Activated CD4-positive, alpha-beta T cell treated with anti-CD3 and anti-CD28 coated beads, Interleukin-2, amount 50 U/mL, for 24 hours (primary cell): ENCODE measurements around the gene SLC46A3.
"Not testable (repeated sequence)": the region's sequence is repeated elsewhere in the genome, so short reads cannot be mapped to it uniquely, and the experiment has no call there.

Experiments
- DNase-seq, 2 donors: peaks; one replicate each; pipeline ENCODE4 v3.0.0-alpha.2; 2020; ENCODE audit warnings: low read depth in 1 of 2, low spot score in 1 of 2

SLC46A3 gene, protein sequence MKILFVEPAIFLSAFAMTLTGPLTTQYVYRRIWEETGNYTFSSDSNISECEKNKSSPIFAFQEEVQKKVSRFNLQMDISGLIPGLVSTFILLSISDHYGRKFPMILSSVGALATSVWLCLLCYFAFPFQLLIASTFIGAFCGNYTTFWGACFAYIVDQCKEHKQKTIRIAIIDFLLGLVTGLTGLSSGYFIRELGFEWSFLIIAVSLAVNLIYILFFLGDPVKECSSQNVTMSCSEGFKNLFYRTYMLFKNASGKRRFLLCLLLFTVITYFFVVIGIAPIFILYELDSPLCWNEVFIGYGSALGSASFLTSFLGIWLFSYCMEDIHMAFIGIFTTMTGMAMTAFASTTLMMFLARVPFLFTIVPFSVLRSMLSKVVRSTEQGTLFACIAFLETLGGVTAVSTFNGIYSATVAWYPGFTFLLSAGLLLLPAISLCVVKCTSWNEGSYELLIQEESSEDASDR

DNA sequence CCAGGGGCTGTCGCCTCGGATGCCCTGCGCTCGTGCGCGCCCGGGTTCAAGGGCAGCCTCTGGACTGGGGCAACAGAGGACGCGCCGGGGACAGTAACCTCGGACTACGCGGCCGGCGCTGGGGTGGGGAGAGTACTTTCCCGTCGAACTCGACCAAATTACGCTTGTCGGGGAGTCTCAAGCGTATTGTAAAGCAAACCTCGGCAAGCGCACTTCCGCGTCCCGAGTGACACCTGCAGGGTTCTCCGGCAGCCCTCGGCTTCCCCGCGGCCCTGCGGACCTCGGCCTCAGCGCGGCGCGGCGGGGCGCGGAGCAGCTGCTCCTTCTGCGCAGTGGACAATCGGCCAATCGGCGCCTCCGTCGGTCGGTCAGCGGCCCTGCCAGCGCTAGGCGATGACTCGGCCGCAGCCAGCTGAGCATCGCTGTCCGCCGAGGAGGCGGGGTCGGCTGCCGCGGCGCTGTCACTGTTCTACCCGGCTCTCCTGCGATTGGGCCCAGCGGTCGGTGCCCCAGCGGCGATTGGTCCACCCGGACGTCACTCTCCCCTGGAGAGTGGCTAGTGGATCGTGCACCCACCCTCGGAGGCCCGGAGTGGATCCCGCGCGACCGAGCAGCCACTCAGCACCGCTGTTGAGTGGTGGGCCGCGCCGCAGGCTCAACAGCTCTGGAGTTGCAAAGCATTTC, at the start of gene SLC46A3:
Gene SLC46A3, minus strand, starts transcription at position 428 of the 684 bp plus-strand sequence. CDS start 972 bp downstream, outside the sequence.
- peak; percentile 95 for DNase-seq

DNA sequence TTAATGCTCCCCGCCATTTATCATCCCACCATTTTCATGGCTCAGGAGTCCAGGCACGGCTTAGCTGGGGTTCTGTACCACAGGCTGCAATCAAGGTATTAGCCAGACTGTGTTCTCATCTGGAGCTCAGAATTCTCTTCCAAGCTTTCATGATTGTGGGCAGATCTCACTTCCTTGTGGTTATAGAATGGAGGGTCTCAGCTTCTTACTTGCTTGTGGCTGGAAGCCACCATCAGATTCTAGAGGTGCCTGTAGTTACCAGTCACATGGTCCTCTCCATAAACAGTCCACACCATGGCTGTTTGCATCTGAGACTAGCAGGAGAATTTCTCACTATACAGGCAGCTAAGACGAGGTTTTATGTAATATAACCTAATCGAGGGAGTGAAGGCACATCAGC, 45.1 kb upstream of the SLC46A3 start:
- no peak for DNase-seq

DNA sequence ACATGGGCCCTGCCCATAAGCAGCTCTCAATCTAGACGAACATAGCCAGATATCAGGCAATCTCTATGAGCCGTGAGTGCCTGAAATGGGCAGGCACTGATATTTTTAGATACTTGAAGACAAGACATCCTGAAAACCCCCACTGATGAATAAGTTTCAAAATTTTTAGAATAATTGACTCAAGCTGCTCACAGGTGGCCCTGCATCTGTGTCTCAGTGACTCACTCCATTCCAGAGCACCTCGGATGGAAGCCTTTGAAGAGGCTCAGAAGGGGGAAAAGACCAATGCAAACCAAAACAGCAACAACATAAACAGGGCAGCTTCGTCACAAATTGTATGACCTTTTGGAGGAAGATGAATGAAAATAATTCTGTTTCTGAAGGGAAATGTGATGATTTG, 42.8 kb upstream of the SLC46A3 start:
- no peak for DNase-seq

DNA sequence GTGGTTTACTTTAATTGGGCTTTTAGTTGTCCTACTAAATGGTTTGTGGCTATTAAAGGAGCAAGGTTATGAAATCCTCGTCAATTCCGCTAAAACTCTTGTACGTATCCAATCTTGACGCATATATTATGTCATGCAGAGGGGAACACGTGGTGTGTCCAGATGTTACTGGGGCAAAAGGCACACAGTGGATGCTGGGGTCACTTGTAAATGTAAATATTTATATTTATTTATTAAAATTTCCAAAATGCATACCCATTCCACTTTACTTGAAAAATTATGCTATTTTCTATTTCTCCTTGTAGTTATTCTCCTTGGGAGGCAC, 36.7 kb upstream of the SLC46A3 start:
- DNase-seq, result no peak

DNA sequence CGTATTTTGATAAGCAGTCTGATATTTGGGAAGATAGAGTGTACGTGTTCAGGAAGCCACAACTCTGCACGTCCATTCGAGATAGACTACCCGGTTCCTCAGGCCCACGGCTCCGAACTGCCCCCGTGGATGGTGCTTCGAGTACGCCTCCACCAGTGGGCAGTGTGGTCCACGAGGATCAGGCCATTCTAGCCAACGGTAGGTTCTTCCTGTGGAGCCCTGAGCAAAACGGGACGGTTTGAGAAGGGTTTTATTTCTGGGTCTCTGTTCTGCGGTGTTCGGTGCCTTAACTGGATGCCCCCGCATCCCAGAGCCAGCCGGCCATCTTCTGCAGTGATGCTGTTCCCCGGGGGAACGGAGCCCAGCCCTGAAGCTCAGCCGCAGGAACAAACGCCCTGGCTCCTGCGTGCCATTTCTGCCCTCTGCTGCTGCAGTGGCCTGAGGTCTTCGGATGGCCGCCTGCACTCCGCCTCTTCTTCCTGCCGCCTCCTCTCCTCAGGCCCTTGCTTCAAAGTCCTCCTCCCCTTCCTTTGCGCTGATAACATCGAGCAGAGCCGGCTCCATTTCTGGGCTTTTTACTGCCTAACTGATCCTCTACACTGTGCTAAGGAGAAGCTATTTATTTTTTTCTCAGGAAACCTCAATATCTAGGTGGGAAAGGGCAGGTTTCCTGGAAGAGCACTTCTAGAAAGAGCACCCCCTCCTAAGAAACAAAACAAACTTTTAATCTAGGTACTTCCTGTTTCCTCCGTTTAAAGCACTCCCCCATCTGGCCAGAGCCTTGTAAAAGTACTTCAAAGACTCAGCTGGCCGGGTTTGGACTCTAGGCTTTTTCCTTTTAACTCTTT, 36.2 kb upstream of the SLC46A3 start:
- DNase-seq, result no peak

DNA sequence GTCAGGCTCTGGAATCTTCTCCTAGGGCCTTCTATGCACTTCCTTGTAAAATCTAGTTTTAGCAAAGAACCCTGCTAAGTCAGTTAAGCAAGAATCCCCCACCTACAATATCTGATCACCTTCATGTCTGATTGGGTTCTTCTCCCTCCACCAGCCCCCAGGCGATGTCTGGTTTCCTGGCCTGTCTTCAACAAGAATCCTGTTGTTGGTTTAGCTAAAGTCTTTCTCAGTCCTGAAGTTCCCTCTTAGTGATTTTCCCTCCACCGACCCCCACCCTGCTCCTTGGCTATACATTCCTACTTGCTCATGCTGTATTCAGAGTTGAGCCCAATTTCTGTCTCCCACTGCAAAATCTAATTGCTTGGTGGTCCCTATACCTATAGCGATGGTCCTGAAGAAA, 35.2 kb upstream of the SLC46A3 start:
- DNase-seq, result no peak

DNA sequence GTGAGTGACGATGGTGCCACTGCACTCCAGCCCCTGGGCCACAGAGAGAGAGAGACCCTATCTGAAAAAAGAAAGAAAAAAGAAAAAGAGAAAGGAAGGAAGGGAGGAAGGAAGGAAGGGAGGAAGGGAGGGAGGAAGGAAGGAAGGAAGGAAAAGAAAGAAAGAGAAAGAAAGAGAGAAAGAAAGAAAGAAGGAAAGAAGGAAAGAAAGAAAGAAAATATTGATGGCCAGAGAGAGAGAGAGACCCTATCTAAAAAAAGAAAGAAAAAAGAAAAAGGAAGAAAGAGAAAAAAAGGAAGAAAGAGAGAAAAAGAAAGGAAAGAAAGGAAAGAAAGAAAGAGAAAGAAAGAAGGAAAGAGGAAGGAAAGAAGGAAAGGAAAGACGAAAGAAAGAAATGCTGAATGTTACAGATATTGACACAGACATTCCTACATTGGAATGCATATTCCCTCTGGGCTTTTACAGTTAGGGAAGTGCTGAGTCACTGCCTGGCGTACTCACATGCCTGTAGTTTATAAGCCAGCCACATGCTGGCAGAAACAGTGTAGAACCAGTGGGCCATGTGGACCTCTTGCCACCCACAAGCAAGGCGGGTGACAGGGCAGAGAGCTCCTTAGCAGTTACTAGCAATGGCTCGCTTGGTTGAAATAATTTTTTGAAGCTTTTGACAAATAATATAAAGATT, 34.6 kb upstream of the SLC46A3 start:
- no peak for DNase-seq

DNA sequence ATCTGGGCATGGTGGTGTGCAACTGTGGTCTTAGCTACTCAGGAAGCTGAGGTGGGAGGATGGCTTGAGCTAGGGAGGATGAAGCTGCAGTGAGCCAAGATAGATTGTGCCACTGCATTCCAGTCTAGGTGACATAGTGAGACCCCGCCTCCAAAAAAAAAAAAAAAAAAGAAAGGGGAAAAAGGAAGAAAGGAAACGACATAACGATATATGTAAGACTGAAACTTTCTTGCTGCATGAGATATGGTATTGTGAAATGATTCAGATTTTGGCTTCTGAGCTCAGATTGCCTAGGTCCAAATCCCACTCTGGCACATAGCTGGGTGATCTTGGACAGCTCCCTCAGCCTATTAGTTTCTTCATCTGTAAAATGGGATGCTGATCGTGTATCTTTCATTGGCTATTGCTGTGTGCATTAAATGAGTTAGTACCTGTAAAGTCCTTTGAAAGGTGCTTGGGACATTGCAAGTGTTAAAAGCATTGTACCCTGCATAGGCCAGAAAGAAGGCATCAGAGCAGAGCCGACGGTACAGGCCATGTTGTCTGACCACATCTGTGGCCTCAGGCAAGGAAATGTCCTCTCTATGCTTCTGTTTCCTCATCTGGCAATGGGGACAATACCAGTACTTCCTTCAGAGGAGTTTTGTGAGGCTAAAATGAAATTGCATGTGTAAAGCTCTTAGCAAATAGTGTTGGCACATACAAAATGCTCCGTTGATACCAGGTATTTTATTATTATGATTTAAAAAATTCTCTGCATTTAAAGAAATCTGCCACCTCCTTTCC, 32.6 kb upstream of the SLC46A3 start:
- no peak for DNase-seq

DNA sequence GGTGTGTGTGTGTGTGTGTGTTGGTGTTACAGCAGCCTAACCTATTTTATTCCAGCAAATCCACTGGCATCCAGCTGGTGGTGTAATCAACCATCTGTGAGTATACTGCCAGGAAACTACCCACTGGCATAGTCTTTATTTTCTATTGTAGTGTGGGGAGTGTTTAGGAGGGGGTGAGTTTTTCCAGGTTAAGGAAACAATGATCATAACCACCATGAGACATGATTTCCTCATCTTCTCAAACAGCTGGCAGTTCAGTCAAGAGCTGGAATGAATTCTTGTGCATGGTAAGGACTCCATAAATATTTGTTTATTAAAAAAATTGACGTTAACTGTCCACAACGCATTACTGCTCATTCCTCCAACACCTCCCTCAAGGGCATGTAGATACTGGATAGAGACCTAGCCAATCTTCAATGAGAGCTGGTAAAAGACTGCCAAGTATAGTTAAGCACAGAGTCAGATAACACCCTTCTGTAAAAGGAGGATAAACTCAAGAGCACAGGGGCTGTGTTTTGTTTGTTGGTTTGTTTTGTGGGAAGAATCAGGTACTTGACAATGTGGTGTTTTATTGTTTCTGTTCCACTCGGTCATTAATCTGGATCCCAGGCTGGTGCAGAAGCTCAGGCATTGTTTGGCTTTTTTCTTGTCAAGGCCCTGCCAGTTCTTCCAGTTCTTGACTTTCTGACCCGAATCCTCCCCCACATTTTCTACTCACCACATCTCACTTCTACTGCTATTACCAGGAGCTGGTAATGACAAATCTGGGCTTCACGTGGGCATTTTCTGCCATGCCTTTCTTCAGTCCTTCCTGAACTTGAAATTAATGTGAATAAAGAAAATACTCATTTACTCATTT, 31.6 kb upstream of the SLC46A3 start:
- DNase-seq, result no peak

DNA sequence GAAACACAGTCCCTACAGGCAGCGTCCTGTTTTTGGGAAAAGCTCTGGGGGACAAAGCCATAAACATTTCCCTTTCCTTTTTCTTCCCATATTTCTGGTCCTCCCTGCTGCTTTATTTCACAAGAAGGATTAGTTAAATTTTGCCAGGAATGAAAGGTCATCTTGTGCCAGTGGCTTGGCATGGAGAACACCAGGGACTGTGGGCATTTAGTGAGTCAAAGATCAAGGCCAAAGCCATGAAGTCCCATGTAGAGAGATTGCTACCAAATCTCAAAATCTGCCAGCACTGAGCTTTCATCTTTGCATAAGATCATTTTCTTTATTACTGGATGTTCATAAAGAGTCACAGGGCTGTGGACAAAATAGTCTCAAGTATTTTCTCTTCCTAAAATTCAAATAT, 29.1 kb upstream of the SLC46A3 start:
- DNase-seq, result no peak

DNA sequence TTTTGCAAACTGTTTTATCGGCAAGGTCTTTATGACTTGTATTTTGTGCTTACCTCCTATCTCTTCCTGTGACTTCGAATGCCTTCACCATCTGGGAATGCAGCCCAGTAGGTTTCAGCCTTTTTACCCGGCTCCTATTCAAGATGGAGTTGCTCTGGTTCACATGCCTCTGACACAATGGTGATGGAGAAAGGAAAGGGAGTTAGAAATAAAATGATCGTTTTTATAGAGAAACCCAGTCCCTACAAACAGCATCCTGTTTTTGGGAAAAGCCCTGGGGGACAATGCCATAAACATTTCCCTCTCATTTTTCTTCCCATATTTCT, 27.5 kb upstream of the SLC46A3 start:
- DNase-seq, result no peak

DNA sequence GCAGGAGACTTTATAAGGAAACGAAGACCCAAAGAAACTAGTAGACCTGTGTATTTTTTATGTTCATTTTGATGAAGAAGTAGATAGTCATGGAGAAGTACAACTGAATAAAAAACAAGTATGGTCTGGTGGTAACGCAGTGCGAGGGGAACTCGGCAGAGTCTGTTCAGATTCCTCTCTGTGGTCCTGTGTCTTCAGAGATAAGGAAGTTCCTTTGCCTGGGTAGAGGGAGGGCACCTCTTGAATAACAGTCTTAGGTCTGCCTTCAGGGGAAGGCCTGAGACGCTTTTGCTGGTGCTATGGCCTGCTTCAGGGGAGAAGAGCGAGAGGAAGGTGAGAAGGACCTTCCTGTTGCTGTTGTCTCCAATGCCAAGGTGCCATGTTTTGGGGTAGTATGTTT, 25.9 kb upstream of the SLC46A3 start:
- no peak for DNase-seq

DNA sequence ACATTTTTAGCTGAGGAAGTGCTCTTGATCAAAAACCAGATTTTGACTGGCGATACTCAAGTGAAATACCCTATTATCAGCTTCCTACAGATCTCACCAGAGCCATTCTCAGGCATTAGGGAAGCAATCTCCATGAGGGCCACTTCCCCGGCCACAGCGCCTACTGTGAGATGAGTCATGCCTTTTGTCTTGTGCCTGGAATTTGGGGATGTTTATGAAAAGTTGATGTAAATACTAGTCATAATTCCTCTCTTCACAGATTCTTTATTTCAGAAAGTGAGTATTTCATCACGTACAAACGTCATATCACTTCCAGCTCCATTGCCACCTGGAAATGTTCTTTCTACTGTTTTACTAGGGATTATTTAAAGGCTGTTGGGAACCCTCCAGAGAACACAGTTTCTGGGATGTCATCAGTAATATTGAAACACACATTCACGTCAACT, 25.3 kb upstream of the SLC46A3 start:
- DNase-seq, result no peak

DNA sequence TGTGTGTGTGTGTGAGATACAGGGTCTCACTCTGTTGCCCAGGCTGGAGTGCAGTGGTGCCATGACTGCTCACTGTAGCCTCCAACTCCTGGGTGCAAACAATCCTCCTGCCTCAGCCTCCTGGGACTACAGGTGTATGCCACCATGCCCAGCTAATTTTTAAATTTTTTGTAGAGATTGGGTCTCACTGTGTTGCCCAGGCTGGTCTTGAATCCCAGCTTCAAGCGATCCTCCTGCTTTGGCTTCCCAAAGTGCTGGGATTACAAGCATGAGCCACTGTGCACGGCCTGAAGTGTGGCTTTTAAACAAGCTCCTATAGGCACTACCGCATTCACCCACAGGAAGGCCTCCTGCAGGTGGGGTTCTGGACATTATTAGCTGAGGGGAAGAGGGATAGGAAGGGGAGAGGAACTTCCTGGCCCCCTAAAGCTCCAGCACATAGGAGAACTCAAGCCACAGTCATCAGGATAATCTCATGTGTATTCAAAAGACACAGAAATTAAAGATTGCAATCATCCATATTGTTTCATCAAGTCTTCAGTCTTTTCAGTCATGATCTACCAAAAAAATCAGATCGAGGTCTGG, 24.8 kb upstream of the SLC46A3 start:
- no peak for DNase-seq

DNA sequence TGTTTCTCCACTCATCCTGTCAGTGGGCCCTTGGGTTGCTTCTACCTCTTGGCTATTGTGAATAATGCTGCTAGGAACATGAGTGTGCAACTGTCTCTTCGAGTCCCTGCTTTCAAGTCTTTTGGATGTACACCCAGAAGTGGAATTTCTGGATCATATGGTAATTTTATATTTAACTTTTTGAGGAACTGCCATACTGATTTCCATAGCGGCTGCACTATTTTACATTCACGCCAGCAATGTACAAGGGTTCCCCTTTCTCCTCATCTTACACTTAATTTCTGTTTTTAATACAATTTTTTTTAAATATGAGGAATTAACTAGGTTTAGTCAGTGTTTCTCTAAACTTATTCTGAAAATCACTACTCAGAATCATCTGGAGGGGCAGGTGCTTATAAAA, 24.2 kb upstream of the SLC46A3 start:
- DNase-seq, result no peak

DNA sequence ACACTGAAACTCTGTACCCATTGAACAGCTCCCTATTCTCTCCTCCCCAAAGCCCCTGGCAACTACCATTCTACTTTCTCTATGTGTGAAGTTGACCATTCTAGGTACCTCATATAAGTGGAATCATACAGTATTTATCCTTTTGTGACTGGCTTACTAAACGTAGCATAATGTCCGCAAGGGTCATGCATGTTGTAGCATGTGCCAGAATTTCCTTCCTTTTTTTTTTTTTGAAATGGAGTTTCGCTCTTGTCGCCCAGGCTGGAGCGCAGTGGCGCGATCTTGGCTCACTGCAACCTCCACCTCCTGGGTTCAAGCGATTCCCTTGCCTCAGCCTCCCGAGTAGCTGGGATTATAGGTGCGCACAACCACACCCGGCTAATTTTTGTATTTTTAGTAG, 23.7 kb upstream of the SLC46A3 start:
- DNase-seq, result not testable (repeated sequence)

DNA sequence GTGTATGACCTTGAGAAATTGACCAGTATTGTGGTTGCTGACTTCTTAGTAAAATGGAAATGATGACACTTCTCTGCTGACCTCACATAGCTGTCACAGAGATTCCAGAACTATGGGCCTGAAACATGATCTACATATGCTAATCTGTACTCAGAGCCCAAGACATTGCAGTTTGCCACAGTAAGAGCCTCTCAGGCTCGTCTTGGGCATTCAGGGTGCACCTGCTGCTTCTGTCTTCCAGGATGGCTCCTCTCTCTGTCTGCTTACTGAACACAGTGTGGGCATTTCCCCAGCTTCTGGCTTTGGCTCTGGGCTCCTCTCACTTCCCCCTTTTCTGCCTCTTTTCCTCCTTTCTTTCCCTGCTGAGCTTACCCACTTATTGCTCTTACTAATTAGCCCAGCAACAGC, 22.3 kb upstream of the SLC46A3 start:
- no peak for DNase-seq

DNA sequence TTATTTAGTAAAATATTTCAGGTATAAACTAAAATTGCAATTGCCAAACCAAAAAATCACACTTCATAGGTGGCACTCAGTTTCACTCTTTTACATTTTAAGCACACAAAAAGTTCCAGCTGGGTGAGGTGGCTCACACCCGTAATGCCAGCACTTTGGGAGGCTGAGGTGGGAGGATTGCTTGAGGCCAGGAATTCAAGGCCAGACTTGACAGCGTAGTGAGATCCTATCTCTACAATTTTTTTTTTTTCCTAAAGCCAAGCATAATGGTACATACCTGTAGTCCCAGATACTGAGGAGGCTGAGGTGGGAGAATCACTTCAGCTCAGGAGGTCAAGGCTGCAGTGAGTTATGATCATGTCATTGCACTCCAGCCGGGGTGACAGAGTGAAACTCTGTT, 20.6 kb upstream of the SLC46A3 start:
- DNase-seq, result no peak

DNA sequence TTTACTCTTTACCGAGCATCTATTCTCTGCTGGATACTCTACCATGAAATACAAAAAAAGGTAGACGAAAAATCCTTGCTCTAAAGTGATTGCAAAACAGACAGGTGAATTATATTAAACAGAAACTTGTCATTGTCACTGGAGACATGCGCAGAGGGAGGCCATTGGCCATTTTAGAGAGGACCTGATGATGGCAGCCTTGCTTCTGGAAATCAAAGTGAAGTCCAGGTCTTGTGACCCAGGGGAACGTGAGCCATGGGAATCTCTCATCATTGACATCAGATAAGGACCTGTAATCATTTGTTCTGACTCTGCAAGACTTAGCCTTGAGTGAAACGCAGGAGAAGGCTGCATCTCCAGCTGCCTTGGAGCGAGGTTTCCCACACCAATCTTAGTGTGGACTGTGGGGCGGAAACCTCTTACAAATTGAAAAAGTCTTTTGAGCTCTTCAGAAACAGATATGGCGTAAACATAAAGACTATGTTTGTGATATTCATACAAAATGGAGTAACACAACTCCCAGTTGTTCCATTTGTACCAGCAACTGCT, 16.8 kb upstream of the SLC46A3 start:
- no peak for DNase-seq
